NCI-H187 (cell line): ENCODE results near the gene FGF12.

Experiments used
- DNase-seq, 2 experiments: peaks; one replicate each; lab custom pipeline; 2025; lab: John Stamatoyannopoulos, UW

The FGF12 gene

GRCh38 chr3:192186498-192186897 lies 540.8 kb downstream of the FGF12 start:
- DNase-seq: no peak

DNA sequence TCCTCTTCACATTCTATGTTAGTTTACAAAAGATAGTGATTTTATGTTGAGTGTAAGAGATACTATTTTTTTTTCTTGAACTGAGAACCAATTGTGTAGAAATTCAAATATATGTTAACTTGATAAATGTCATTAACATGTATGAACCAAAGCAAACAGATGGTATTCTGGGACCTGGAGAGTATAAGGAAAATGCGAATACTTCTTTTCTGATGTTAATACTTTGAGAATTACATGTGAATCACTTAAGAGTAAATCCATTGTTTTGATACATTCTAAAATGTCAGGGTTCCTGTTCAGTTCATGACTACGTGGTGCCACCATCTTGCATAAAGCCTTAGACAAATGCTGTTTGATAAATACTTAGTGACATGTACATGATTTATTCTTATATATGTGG lies 541.3 kb downstream of the FGF12 start:
- no peak for DNase-seq

DNA sequence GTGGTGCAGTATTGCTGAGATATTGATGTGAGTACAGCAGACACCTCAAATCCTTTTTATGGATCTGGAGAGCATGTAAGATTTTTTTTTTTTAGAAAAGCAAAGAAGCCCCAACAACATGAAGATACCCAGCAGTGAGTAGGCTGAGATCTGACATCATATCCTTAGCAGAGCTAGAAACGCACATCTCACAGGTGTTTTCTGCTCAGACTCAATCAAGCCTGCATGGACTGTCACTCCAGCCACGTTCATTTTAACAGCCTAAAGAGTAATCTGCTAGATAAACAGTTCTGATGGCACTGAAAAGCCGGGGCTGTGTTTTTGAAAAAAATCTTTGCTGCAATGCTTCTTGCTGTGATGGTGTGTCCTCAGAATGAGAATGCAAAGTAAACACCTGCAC lies 544.2 kb downstream of the FGF12 start:
- DNase-seq: no peak

DNA sequence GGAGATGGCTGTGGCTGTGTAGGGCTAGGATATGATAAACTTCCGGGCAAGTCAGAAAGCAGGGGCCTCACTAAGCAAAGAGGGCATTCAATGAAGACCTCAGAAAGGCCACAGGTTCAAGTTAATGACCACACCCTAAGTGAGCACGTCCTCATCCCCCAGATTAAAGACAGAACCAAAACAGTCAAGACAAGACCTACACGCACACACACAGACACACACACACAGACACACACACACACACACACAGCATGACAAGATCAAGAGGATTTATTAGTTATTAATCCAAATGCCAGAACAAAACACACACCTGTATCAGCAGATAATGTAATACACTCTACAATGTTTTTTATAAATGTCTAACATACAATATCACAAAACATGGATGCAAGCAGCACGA lies 546.2 kb downstream of the FGF12 start:
- DNase-seq: no peak

- DNase-seq: no peak
These were observed 550.0 kb downstream of the FGF12 start for GRCh38 chr3:192177383-192177782.

- no peak for DNase-seq
These were observed 553.1 kb downstream of the FGF12 start for GRCh38 chr3:192174283-192174682.

DNA sequence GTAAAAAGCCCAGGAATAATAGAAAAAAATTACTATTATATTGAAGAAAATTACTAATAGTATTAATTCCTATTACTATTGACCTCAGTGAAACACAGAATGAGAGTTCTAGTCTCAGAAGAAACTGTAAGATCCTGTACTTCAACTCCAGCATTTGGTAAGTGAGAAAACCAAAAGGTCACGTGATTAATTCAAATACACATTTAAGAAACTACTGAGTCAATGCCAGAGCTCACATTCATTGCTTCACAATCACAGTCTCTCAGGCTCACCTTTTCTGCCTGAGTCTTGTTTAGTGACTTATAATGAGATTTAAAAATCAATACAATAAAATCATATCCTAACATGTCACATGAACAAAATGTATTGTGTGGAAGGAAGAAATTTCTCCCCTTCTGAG lies 556.1 kb downstream of the FGF12 start:
- no peak for DNase-seq

GRCh38 chr3:192170659-192171058 lies 556.7 kb downstream of the FGF12 start:
- DNase-seq: no peak

GRCh38 chr3:192170031-192170430 lies 557.3 kb downstream of the FGF12 start:
- no peak for DNase-seq

- DNase-seq: no peak
These were observed 557.9 kb downstream of the FGF12 start for GRCh38 chr3:192169332-192169915.

DNA sequence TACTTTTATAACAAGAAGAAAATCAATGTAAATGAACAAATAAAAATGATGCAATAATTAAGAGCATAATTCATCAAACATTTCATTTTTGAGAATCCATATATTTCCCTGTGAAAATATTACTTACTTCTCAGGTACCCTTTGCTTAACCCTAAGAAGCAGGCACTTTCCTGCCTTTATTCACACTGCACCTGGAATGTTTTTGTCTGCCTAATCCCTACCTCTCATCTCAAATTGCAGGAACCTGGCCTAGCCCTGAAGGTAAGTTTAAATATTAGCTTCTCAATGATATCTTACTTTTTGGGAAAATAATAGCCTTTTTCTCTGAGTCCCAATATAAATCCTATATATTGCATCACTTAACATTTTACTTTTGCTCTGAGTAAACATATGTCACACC lies 559.1 kb downstream of the FGF12 start:
- no peak for DNase-seq

DNA sequence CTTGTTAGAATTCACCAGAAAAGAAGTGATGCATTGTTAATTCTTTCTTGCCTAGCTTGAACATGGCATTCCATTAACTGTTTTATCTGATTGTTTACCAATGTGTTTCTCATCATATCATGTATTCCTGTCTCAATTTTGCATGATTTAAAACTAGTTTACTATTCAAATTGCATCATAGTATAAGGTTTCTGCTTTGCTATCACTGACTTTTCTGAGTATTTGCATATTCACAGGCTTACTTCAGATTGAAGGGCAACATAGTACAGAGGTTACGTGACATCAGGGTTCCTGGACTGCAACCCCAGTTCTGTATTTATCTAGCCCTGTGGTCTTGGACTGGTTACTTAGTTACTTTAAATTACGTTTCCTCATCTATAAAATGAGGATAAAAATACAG lies 561.8 kb downstream of the FGF12 start:
- no peak for DNase-seq

DNA sequence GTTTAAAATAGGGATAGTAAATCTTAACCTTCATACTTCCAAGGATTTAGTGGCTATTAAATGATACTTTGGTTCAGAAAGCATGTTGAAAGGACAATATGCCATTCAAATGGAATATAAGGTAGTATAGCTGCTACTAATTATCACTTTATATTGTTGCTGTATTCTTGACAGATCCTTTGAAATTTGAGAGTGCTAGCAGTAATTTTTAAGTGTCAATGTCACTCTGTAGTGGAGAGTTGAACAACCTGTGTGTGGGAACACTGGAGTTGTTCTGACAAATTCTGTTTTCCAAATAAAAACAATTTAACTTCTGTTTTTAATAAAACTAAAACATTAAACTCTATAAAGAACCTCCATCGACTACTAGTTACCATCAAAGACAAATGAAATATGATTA lies 565.7 kb downstream of the FGF12 start:
- no peak for DNase-seq

- DNase-seq: no peak
These were observed 571.0 kb downstream of the FGF12 start for GRCh38 chr3:192156382-192156781.

GRCh38 chr3:192155194-192155593 lies 572.1 kb downstream of the FGF12 start:
- no peak for DNase-seq

DNA sequence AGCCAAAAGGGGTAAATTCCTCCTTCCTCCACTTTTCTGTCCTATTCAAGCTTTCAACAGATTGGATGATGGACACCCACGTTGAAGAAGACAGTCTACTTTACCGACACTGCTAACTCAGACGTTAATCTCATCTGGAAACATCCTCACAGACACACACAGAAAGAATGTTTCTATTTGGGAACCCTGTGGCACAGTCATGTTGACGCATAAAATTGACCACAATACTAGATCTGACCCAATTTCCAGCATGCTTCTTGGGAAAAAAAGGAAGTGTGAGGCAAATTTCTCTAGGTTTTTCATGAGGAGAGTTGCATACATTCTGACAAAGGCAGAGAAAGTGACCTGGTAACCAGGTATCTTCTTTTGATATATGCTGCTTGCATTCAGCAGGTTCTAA lies 594.1 kb downstream of the FGF12 start:
- DNase-seq: no peak

- DNase-seq: peak in 1 of 2 experiments; percentile 1
These were observed 596.7 kb downstream of the FGF12 start for GRCh38 chr3:192130534-192131132.

- no peak for DNase-seq
These were observed 597.8 kb downstream of the FGF12 start for GRCh38 chr3:192129586-192129985.

DNA sequence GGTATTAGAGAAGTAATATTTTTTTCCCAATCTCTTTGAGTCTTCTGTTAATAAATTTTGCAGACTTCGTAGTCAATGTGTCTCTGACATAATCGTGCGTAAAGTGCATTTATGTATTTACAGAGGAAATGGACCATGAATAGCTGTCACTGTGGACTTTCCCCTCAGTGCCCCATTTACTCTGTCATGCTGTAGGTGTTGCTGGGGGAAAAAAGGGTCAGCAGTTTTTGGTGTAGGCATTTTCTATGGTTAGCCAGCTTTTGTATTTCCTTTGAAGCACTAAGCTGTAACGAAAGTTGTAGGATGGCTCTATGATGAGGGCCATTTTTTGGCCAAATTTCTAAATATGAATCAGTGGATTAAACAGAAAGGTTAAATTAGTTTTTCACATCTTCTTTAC lies 598.4 kb downstream of the FGF12 start:
- peak in 1 of 2 experiments; percentile 19 for DNase-seq

DNA sequence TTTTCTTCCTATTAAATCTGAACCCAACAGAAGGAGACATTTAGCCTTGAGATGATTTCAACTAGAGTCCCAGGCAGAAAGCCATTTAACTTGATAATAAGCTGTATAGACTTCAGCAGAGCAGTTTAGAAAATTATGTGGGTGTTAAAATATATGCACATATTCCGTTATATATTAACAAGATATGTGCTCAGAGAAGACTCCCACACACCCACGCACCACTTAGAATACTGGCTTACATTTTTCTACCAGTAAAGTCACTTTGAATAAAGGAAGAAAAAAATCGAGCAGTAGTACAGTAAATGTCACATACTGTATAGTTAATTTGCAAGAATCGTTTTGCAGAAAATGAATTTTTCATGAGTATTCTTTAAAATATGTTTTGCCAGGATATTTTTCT lies 599.3 kb downstream of the FGF12 start:
- DNase-seq: no peak

DNA sequence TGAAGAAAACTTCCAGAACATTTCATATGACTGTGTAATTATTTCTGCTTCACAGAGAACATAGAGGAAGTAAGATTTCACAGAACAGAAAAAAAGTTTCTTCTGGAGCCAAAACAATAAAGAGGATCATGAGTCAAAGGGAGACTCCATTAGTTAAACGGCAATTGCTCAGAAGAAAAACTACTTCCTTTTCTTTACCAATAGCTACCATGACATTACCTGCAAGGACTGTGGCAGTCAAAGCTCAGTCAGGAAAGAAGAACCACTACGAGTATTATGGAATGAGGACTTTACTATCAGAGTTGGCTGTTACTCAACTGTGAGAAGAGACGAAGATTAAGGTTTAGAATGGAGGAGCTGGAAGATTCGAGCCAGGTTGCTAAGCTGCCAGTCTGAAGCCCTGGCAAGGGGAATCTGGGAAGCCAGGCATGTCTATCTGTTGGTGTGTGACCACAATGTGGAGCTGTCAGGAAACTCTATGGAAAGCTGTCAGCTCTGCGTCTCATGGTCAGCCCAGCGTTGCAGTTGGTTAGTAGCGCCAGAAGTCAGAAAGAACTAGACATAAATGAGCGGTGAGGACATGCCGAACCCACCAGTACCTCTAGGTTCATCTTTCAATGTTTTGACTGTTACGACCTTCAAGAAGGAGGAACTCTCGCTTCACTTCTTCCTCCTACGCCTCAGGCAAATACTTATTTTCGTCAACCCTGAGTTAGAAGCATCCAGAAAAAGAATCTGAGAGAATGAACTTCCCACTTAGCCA lies 604.3 kb downstream of the FGF12 start:
- no peak for DNase-seq

DNA sequence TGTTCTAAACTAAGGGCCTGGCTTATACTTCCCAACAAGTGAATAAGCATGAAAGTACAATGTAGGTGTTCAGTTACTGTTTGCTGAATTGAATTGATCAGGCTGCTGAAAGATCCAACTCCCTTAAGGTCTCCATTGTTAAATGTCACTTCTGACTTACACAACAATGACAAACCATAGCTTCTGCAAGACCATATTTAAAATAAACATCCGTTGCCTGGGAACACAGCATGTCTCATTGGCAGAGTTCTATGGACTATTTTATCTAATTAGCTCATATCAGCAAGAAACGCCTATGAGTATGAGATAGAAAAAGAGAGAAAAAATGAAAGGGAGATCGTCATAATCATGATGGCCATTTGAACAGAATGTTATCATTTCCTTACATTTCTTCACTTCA lies 605.4 kb downstream of the FGF12 start:
- no peak for DNase-seq

- DNase-seq: no peak
These were observed 618.5 kb downstream of the FGF12 start for GRCh38 chr3:192108820-192109219.

GRCh38 chr3:192106543-192106942 lies 620.8 kb downstream of the FGF12 start:
- no peak for DNase-seq
